NB4 (cell line): ENCODE results near the gene MYB.

Experiments
- DNase-seq: peaks from one replicate; pipeline ENCODE4 v3.0.0; 2010; ENCODE audit warnings: low read depth
- H3K4me3 ChIP-seq: one replicate; pipeline ENCODE4 v1.5.1; 2011; ENCODE audit warnings: mild to moderate bottlenecking, low read depth, low read length, moderate library complexity
- MYC ChIP-seq: IDR thresholded peaks from 2 replicates; pipeline ENCODE4 v1.6.1; 2011; ENCODE audit warnings: low read depth, low read length
- POLR2A ChIP-seq: IDR thresholded peaks from 2 replicates; pipeline ENCODE4 v1.6.1; 2011; ENCODE audit warnings: mild to moderate bottlenecking; ENCODE audit not compliant: insufficient read length; ENCODE audit errors: extremely low read depth
- TF ChIP-seq, protein P1 (sequence below): IDR thresholded peaks from 2 replicates; pipeline ENCODE4 v1.6.1; 2011; ENCODE audit warnings: low read depth, low read length
- TF ChIP-seq, protein P2 (sequence below): IDR thresholded peaks from one replicate; pipeline ENCODE4 v1.5.1; 2012; ENCODE audit warnings: low read depth, low read length

Gene MYB

DNA sequence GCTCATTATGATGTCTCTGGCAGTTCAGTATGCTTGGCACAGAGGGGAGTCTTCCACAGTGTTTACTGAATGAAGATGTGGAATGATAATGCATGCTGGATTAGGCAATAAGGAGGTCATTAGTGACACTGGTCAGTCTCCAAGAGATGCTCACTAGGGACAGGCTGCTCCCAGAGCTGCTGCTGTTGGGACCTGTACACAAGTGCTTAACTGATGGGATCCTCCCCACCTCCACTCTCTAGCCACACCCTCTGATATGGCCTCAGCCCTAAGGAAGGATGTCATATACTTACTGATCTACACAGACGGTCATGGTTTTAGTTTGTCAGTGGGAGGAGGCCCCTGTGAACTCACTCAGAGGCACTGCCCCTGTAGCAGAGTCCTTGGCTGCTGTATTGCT is 73.4 kb downstream of the MYB start:
- TF ChIP-seq, protein P1, sequence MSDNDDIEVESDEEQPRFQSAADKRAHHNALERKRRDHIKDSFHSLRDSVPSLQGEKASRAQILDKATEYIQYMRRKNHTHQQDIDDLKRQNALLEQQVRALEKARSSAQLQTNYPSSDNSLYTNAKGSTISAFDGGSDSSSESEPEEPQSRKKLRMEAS: no peak
- TF ChIP-seq, protein P2, sequence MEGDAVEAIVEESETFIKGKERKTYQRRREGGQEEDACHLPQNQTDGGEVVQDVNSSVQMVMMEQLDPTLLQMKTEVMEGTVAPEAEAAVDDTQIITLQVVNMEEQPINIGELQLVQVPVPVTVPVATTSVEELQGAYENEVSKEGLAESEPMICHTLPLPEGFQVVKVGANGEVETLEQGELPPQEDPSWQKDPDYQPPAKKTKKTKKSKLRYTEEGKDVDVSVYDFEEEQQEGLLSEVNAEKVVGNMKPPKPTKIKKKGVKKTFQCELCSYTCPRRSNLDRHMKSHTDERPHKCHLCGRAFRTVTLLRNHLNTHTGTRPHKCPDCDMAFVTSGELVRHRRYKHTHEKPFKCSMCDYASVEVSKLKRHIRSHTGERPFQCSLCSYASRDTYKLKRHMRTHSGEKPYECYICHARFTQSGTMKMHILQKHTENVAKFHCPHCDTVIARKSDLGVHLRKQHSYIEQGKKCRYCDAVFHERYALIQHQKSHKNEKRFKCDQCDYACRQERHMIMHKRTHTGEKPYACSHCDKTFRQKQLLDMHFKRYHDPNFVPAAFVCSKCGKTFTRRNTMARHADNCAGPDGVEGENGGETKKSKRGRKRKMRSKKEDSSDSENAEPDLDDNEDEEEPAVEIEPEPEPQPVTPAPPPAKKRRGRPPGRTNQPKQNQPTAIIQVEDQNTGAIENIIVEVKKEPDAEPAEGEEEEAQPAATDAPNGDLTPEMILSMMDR: no peak
- no peak for TF ChIP-seq MYC
- no peak for DNase-seq
- H3K4me3 ChIP-seq: no peak overlapping the region

DNA sequence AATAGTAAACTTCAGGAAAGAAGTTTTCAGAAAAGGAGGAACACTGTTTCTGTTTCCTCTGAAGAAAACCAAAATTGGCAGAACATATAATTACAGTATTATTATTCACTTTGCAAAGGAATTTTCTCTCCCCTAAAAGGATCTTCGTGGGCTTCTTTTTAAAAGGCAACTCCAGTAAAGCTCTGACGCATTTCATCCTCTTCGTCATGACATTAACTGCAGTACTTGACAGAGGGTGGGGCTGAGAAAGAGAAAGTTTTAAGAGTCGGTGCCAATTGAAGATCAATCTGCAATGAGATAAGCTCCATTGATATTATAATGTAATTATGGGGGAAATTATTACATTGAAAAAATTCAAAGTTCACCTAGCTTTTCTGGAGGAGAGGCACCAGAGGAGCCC is 75.8 kb downstream of the MYB start:
- H3K4me3 ChIP-seq: no peak overlapping the region
- TF ChIP-seq, protein P2: no peak
- TF ChIP-seq, protein P1: no peak
- TF ChIP-seq MYC (no peak), POLR2A (no peak)
- DNase-seq: no peak

DNA sequence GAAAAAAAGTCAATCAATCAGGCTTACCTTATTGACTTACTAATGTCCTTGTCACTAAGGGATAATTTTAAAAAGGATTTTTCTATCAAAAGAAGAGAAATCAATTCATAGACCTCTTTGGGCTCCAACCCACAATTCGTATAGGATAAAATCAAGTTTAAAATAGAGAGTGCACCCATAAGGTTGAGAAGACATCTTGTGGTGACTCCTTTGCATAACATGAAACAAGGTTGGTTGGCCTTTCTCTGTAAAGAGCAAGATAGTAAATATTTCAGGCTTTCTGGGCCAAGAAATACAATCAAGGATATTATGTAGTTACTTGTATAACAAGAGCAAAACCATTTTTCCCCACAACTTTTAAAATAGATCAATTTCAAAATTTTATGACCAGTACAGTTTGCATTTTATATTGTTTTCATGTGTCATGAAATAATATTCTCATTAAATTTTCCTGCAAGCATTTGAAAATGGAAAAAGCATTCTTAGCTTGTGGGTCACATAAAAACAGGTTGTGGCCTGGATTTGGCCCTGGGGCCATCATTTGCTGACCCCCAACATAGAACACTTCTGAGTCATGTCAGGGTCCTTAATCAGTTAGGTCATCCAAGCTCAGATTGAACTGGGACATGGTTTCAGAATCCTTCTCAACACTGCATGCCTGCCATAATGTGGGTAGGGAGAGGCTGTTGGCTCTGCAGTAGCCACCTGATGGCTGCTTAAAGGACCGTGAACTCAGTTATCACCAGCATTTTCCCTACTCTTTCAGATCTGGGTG is 76.7 kb downstream of the MYB start:
- TF ChIP-seq, protein P1: no peak
- no peak for TF ChIP-seq POLR2A
- no peak for TF ChIP-seq MYC
- TF ChIP-seq, protein P2: no peak
- DNase-seq: peak; percentile 44
- H3K4me3 ChIP-seq: no peak overlapping the region

DNA sequence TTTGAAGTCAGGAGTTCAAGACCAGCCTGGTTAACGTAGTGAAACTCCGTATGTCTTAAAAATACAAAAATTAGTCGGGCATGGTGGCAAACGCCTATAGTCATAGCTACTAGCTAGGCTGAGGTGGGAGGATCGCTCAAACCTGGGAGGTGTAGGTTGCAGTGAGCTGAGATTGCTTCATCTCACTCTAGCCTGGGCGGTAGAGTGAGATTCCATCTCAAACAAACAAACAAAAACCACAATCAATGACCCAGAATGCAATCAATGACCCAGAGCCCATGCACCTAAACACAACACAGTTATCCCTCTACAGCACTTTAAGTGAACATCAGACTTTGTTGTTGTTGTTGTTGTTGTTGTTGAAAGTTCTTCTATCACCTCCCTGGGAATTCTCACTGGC is 77.9 kb downstream of the MYB start:
- no peak for DNase-seq
- H3K4me3 ChIP-seq: no peak overlapping the region
- TF ChIP-seq, protein P1: no peak
- TF ChIP-seq, protein P2: no peak
- TF ChIP-seq MYC: no peak
- no peak for TF ChIP-seq POLR2A

DNA sequence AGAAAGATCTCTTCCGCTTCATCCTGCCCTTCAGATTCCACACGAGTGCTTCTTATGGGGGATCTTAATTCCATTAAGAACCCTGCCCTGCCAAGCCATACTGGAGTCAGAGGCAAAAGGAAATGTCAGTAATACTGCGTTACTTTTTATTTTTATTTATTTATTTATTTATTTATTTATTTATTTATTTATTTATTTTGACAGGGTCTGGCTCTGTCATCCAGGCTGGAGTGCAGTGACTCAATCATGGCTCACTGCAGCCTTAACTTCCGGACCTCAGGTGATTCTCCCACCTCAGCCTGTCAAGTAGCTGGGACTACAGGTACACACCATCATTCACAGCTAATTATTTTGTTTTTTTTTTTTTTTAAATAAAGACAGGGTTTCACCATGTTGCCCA is 79.5 kb downstream of the MYB start:
- no peak for TF ChIP-seq MYC
- TF ChIP-seq, protein P1: no peak
- no peak for TF ChIP-seq POLR2A
- TF ChIP-seq, protein P2: no peak
- H3K4me3 ChIP-seq: no peak overlapping the region
- no peak for DNase-seq
